HCT116 (cell line): ENCODE data around the gene DDX60. TPM values are rescaled to one million over a fixed set of nuclear protein-coding genes. Genes with fewer than 3 reads are reported as not detected.
"Not testable (repeated sequence)": the region's sequence is repeated elsewhere in the genome, so short reads cannot be mapped to it uniquely, and the experiment has no call there.

Source experiments
- ATAC-seq: fragments of 200-7000 bp; cut with Tn5 transposase; 2 replicates; pipeline ENCODE4 v1.9.1; 2020; ENCODE audit warnings: mild to moderate bottlenecking, moderate library complexity
- BruUV-seq: library from RNA; stranded (reverse); fragments of 400-500 nt; replicated peaks from 2 replicates; lab custom pipeline; 2021; lab: Mats Ljungman, UMichigan
- CTCF ChIA-PET: fragments of 300-600 bp; sonication (Branson Sonifier 250); formaldehyde crosslinking; loops from one replicate; lab custom pipeline; 2021; ENCODE audit warnings: antibody characterized with exemption; lab: Charles Lee
- POLR2A ChIA-PET: fragments of 300-600, 350-600 bp; sonication (Branson Sonifier 250); formaldehyde crosslinking; loops from one replicate; lab custom pipeline; 2021; ENCODE audit warnings: antibody characterized with exemption; lab: Charles Lee
- RAD21 ChIA-PET, 2 experiments: fragments of 300-600 bp; sonication (Branson Sonifier 250); formaldehyde crosslinking; loops; one replicate each; lab custom pipeline; 2023; ENCODE audit warnings: low total read pairs in 2 of 2; ENCODE audit not compliant: uncharacterized antibody in 2 of 2, unreplicated experiment in 2 of 2, low non-redundant PET in 1 of 2; lab: Charles Lee
- DNase-seq: peaks from one replicate; pipeline ENCODE4 v3.0.0-alpha.2; 2010; ENCODE audit warnings: low read depth, low spot score
- H2AFZ ChIP-seq: fragments of 200-600 bp; shearing (Covaris generic), sonication (generic); 2 replicates; pipeline ENCODE4 v1.6.1; 2017; ENCODE audit warnings: low read depth, mixed run types, mixed read lengths, antibody characterized with exemption, low read length; ENCODE audit not compliant: poor library complexity, severe bottlenecking
- H3K27ac ChIP-seq: 2 replicates; pipeline ENCODE4 v1.5.1; 2012; ENCODE audit warnings: low read depth, low read length
- H3K27me3 ChIP-seq: fragments of 200-600 bp; sonication (generic); 2 replicates; pipeline ENCODE4 v1.6.1; 2016; ENCODE audit warnings: mixed run types, low read length, mixed read lengths; ENCODE audit not compliant: insufficient read depth
- H3K36me3 ChIP-seq, 2 experiments: fragments of 200-500 bp in 1 of 2; fragments of 200-600 bp in 1 of 2; sonication (Bioruptor generic) in 1 of 2; sonication (generic) in 1 of 2; 2 replicates each; pipeline versions ENCODE4 v1.5.1 to v1.6.1; 2014 to 2016; ENCODE audit warnings: low read length in 2 of 2, inconsistent platforms in 1 of 2, mixed read lengths in 1 of 2, mixed run types in 1 of 2; ENCODE audit not compliant: insufficient read depth in 2 of 2, control insufficient read depth in 1 of 2
- H3K4me1 ChIP-seq, 2 experiments: fragments of 200-600 bp in 1 of 2; sonication (generic) in 1 of 2; 2 replicates each; pipeline versions ENCODE4 v1.5.1 to v1.6.1; 2012 to 2017; ENCODE audit warnings: low read length in 2 of 2, inconsistent platforms in 1 of 2, mild to moderate bottlenecking in 1 of 2, mixed read lengths in 1 of 2, mixed run types in 1 of 2, moderate library complexity in 1 of 2; ENCODE audit not compliant: insufficient read depth in 2 of 2, control insufficient read depth in 1 of 2
- H3K4me2 ChIP-seq: fragments of 200-600 bp; sonication (generic); 2 replicates; pipeline ENCODE4 v1.6.1; 2017; ENCODE audit warnings: mixed run types, low read length, mixed read lengths
- H3K4me3 ChIP-seq, 2 experiments: fragments of 200-600 bp in 1 of 2; sonication (generic) in 1 of 2; replicated peaks in 1 of 2; 2 replicates each; pipeline ENCODE4 v1.5.1; 2011 to 2016; ENCODE audit warnings: low read length in 2 of 2, control low read depth in 1 of 2, low read depth in 1 of 2, mild to moderate bottlenecking in 1 of 2, mixed read lengths in 1 of 2, mixed run types in 1 of 2
- H3K79me2 ChIP-seq: fragments of 200-600 bp; sonication (generic); 2 replicates; pipeline ENCODE4 v1.6.1; 2017; ENCODE audit warnings: mild to moderate bottlenecking, mixed run types, low read length, moderate library complexity, mixed read lengths; ENCODE audit not compliant: insufficient read depth
- H3K9ac ChIP-seq: fragments of 200-600 bp; sonication (generic); 2 replicates; pipeline ENCODE4 v1.6.1; 2016; ENCODE audit warnings: low read length, mixed read lengths
- H3K9me2 ChIP-seq: fragments of 200-600 bp; sonication (generic), shearing (Covaris generic); 2 replicates; pipeline ENCODE4 v1.6.1; 2017; ENCODE audit warnings: mixed run types, mild to moderate bottlenecking, moderate library complexity; ENCODE audit not compliant: insufficient read depth
- H3K9me3 ChIP-seq, 2 experiments: fragments of 200-500 bp in 1 of 2; fragments of 200-600 bp in 1 of 2; sonication (Bioruptor generic) in 1 of 2; sonication (generic) in 1 of 2; 2 replicates each; pipeline ENCODE4 v1.6.1; 2014 to 2017; ENCODE audit warnings: low read length in 2 of 2, mixed read lengths in 2 of 2, inconsistent platforms in 1 of 2, low read depth in 1 of 2, mild to moderate bottlenecking in 1 of 2, mixed run types in 1 of 2, moderate library complexity in 1 of 2; ENCODE audit not compliant: control insufficient read depth in 1 of 2, insufficient read depth in 1 of 2
- H4K20me1 ChIP-seq: fragments of 200-600 bp; sonication (generic), shearing (Covaris generic); 2 replicates; pipeline ENCODE4 v1.6.1; 2017; ENCODE audit warnings: mixed run types, mild to moderate bottlenecking, moderate library complexity; ENCODE audit not compliant: insufficient read depth
- CEBPB ChIP-seq: IDR thresholded peaks from 2 replicates; pipeline ENCODE4 v1.6.1; 2012; ENCODE audit warnings: low read depth
- EGR1 ChIP-seq: IDR thresholded peaks from 2 replicates; pipeline ENCODE4 v1.6.1; 2012; ENCODE audit warnings: low read depth
- ELF1 ChIP-seq: IDR thresholded peaks from 2 replicates; pipeline ENCODE4 v1.6.1; 2012; ENCODE audit warnings: low read depth, borderline replicate concordance
- FOSL1 ChIP-seq: IDR thresholded peaks from 2 replicates; pipeline ENCODE4 v1.6.1; 2012; ENCODE audit warnings: low read depth
- JUND ChIP-seq: IDR thresholded peaks from 2 replicates; pipeline ENCODE4 v1.6.1; 2012
- POLR2AphosphoS5 ChIP-seq: IDR thresholded peaks from 2 replicates; pipeline ENCODE4 v1.6.1; 2011; ENCODE audit warnings: mild to moderate bottlenecking, low read depth, low read length, moderate library complexity
- RAD21 ChIP-seq: IDR thresholded peaks from 2 replicates; pipeline ENCODE4 v1.6.1; 2012; ENCODE audit warnings: low read depth, mild to moderate bottlenecking
- SIN3A ChIP-seq: IDR thresholded peaks from 2 replicates; pipeline ENCODE4 v1.6.1; 2012; ENCODE audit warnings: low read depth
- TCF7L2 ChIP-seq: IDR thresholded peaks from 2 replicates; pipeline ENCODE4 v1.7.0; 2011; ENCODE audit warnings: borderline replicate concordance, inconsistent platforms; ENCODE audit not compliant: insufficient read depth, insufficient read length; ENCODE audit errors: extremely low read depth
- ZFX ChIP-seq: fragments of 450-650 bp; IDR thresholded peaks from 2 replicates; pipeline ENCODE4 v1.6.1; 2017
- ZNF274 ChIP-seq: fragments of 200-500 bp; sonication (Bioruptor generic); IDR thresholded peaks from 2 replicates; pipeline ENCODE4 v1.6.1; 2014; ENCODE audit warnings: mild to moderate bottlenecking, low read depth, low read length, inconsistent platforms
- intact Hi-C: fragments of 100-400 bp; cut with micrococcal nuclease; formaldehyde crosslinking; loops from 2 replicates; pipeline ENCODE4 v1.10.0; 2022
- total RNA-seq: library from RNA; stranded (reverse); gene quantifications from one replicate; pipeline ENCODE4 v1.2.1, GENCODE V29; 2021; ENCODE audit not compliant: unreplicated experiment
- TF ChIP-seq, protein P1 (sequence below): IDR thresholded peaks from 2 replicates; pipeline ENCODE4 v1.6.1; 2012; ENCODE audit warnings: low read depth

Gene DDX60
- total RNA-seq, 1 experiment from 2014 or later = 6.5 TPM

GRCh38 chr4:168304744-168305459 lies 13.7 kb downstream of the DDX60 start:
- no peak overlapping the region for H3K4me2 ChIP-seq
- H3K9me3 ChIP-seq = no peaks in the 10 kb centered on the region
- H3K9ac ChIP-seq = no peak overlapping the region
- CTCF ChIA-PET = no interaction called here
- DNase-seq = no peak
- peaks cover 0 to 4% of the 10 kb centered on the region in 2 experiments; a peak in 1 of 4 replicates for H3K4me1 ChIP-seq
- RAD21 ChIA-PET = no interaction called here
- no peak for ATAC-seq
- H3K27ac ChIP-seq = no peak overlapping the region
- no peak overlapping the region for H3K4me3 ChIP-seq
- H3K79me2 ChIP-seq = no peaks in the 10 kb centered on the region
- H4K20me1 ChIP-seq = no peaks in the 10 kb centered on the region
- POLR2A ChIA-PET = no interaction called here
- H3K27me3 ChIP-seq = no peaks in the 10 kb centered on the region
- no TSS peak for BruUV-seq
- H3K9me2 ChIP-seq = no peaks in the 10 kb centered on the region
- intact Hi-C loops = no loop called here
- no peak for TF ChIP-seq ZFX
- no peak for TF ChIP-seq RAD21
- no peak for TF ChIP-seq SIN3A
- no peak for TF ChIP-seq ZNF274
- TF ChIP-seq EGR1 = no peak
- TF ChIP-seq CEBPB = no peak
- no peak for TF ChIP-seq ELF1
- TF ChIP-seq JUND = no peak
- TF ChIP-seq, protein P1, sequence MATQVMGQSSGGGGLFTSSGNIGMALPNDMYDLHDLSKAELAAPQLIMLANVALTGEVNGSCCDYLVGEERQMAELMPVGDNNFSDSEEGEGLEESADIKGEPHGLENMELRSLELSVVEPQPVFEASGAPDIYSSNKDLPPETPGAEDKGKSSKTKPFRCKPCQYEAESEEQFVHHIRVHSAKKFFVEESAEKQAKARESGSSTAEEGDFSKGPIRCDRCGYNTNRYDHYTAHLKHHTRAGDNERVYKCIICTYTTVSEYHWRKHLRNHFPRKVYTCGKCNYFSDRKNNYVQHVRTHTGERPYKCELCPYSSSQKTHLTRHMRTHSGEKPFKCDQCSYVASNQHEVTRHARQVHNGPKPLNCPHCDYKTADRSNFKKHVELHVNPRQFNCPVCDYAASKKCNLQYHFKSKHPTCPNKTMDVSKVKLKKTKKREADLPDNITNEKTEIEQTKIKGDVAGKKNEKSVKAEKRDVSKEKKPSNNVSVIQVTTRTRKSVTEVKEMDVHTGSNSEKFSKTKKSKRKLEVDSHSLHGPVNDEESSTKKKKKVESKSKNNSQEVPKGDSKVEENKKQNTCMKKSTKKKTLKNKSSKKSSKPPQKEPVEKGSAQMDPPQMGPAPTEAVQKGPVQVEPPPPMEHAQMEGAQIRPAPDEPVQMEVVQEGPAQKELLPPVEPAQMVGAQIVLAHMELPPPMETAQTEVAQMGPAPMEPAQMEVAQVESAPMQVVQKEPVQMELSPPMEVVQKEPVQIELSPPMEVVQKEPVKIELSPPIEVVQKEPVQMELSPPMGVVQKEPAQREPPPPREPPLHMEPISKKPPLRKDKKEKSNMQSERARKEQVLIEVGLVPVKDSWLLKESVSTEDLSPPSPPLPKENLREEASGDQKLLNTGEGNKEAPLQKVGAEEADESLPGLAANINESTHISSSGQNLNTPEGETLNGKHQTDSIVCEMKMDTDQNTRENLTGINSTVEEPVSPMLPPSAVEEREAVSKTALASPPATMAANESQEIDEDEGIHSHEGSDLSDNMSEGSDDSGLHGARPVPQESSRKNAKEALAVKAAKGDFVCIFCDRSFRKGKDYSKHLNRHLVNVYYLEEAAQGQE = no peak
- no peak for TF ChIP-seq FOSL1
- TF ChIP-seq POLR2AphosphoS5 = no peak
- TF ChIP-seq TCF7L2 = no peak
- H3K36me3 ChIP-seq = 0 out of 4 replicates have a peak, but pooled peaks cover 0 to 5% of the 10 kb centered on the region in 2 experiments
- no peak overlapping the region for H2AFZ ChIP-seq

GRCh38 chr4:168303430-168303829 lies 15.1 kb downstream of the DDX60 start:
- H3K4me3 ChIP-seq, H3K9me3 ChIP-seq, H4K20me1 ChIP-seq, H3K4me2 ChIP-seq, H3K79me2 ChIP-seq, H3K36me3 ChIP-seq, intact Hi-C loops, BruUV-seq, DNase-seq, H3K27ac ChIP-seq, H3K9ac ChIP-seq, H3K4me1 ChIP-seq, CTCF ChIA-PET, H3K9me2 ChIP-seq, H3K27me3 ChIP-seq, RAD21 ChIA-PET, ATAC-seq, POLR2A ChIA-PET, H2AFZ ChIP-seq: not testable (repeated sequence)
